ENCODE results near the gene AOC1. TPM values are rescaled to one million over a fixed set of nuclear protein-coding genes. Genes with fewer than 3 reads are reported as not detected.
"Not testable (repeated sequence)": the region's sequence is repeated elsewhere in the genome, so short reads cannot be mapped to it uniquely, and the experiment has no call there.

The AOC1 gene
- polyA plus RNA-seq, 12 donors: 0.13 to 19.9 (median 0.39) TPM; not detected in 4

GRCh38 chr7:150896562-150897209, 44.4 kb downstream of the AOC1 start:
- no peak for DNase-seq

GRCh38 chr7:150897502-150898474, 45.5 kb downstream of the AOC1 start:
- no peak for DNase-seq

- DNase-seq: peak; percentile 72
These were observed 46.2 kb downstream of the AOC1 start for GRCh38 chr7:150898475-150899011.

GRCh38 chr7:150900675-150901074, 48.4 kb downstream of the AOC1 start:
- DNase-seq: no peak

GRCh38 chr7:150901160-150902035, 49.1 kb downstream of the AOC1 start:
- no peak for DNase-seq

GRCh38 chr7:150902078-150903033, 50.0 kb downstream of the AOC1 start:
- no peak for DNase-seq

- DNase-seq: no peak
These were observed 51.3 kb downstream of the AOC1 start for GRCh38 chr7:150903606-150904005.

- no peak for DNase-seq
These were observed 51.9 kb downstream of the AOC1 start for GRCh38 chr7:150904011-150904909.

- DNase-seq: no peak
These were observed 55.9 kb downstream of the AOC1 start for GRCh38 chr7:150908173-150908572.

GRCh38 chr7:150909200-150909995, 57.1 kb downstream of the AOC1 start:
- no peak for DNase-seq

DNA sequence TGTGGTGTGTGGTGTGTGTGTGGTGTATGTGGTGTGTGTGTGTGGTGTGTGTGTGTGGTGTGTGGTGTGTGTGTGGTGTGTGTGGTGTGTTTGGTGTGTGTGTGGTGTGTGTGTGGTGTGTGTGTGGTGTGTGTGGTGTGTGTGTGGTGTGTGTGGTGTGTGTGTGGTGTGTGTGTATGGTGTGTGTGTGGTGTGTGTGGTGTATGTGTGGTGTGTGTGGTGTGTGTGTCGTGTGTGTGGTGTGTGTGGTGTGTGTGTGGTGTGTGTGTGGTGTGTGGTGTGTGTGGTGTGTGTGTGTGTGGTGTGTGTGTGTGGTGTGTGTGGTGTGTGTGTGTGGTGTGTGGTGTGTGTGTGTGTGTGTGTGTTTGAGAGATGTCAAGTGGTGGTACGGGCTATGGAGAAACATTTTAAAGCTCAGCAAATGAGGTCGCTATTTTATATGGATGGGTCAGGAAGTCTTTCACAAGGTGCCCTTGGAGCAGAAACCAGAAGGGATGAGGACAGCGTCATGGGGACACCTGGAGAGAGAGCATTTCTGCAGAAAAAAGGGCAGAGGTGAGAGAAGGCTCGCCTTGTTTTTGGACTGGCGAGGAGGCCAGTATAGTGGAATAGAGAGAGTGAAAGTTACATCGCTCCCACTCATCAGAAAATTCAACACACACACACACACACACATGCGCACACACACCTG, 58.1 kb downstream of the AOC1 start:
- DNase-seq: not testable (repeated sequence)

GRCh38 chr7:150910996-150911422, 58.7 kb downstream of the AOC1 start:
- DNase-seq: no peak

Other genes starting within 250 kb of the AOC1 start
- gene GIMAP6, start 220.1 kb upstream of the AOC1 start, polyA plus RNA-seq (ENCODE audit: insufficient read length in 12 of 12): 10 to 100 TPM in 11 of 12 donors, not detected in 1; 13.9 to 18.3 (median 15.3) TPM
- gene GIMAP2, start 166.8 kb upstream of the AOC1 start, polyA plus RNA-seq (ENCODE audit: insufficient read length in 12 of 12): 1 to 10 TPM in 10 of 12 donors, not detected in 2; 3.6 to 8.3 (median 6.2) TPM
- gene GIMAP1, start 135.9 kb upstream of the AOC1 start, polyA plus RNA-seq (ENCODE audit: insufficient read length in 12 of 12): 1 to 10 TPM in 11 of 12 donors, not detected in 1; 2.0 to 3.6 (median 2.5) TPM
- 10 to 100 TPM in 1 of 12 donors, 1 to 10 TPM in 10, not detected in 1; 5.4 to 10.7 (median 7.7) TPM for gene GIMAP5, start 115.1 kb upstream of the AOC1 start, polyA plus RNA-seq (ENCODE audit: insufficient read length in 12 of 12)
- gene TMEM176B, start 52.2 kb upstream of the AOC1 start, polyA plus RNA-seq (ENCODE audit: insufficient read length in 12 of 12): 10 to 100 TPM in 10 of 12 donors, 1 to 10 TPM in 1, not detected in 1; 7.9 to 35.3 (median 16.0) TPM
- gene TMEM176A, start 51.7 kb upstream of the AOC1 start, polyA plus RNA-seq (ENCODE audit: insufficient read length in 12 of 12): 10 to 100 TPM in 9 of 12 donors, 1 to 10 TPM in 2, not detected in 1; 8.3 to 27.0 (median 12.8) TPM
- gene KCNH2, start 125.8 kb downstream of the AOC1 start, polyA plus RNA-seq (ENCODE audit: insufficient read length in 12 of 12): 10 to 100 TPM in 10 of 12 donors, 1 to 10 TPM in 1, not detected in 1; 9.1 to 28.0 (median 14.8) TPM
- gene NOS3, start 138.5 kb downstream of the AOC1 start, polyA plus RNA-seq (ENCODE audit: insufficient read length in 12 of 12): 10 to 100 TPM in 1 of 12 donors, 1 to 10 TPM in 10, not detected in 1; 4.3 to 15.7 (median 6.2) TPM
- 1 to 10 TPM in 3 of 12 donors, under 1 TPM in 7, not detected in 2; 0.51 to 2.3 (median 0.89) TPM for gene ATG9B, start 172.0 kb downstream of the AOC1 start, polyA plus RNA-seq (ENCODE audit: insufficient read length in 12 of 12)
- 10 to 100 TPM in 11 of 12 donors, not detected in 1; 12.2 to 33.6 (median 18.1) TPM for gene ABCB8, start 175.9 kb downstream of the AOC1 start, polyA plus RNA-seq (ENCODE audit: insufficient read length in 12 of 12)
- 1 to 10 TPM in 10 of 12 donors, not detected in 2; 1.5 to 7.7 (median 4.1) TPM for gene ASIC3, start 196.0 kb downstream of the AOC1 start, polyA plus RNA-seq (ENCODE audit: insufficient read length in 12 of 12)
- 10 to 100 TPM in 1 of 12 donors, 1 to 10 TPM in 9, not detected in 2; 7.7 to 12.7 (median 8.8) TPM for gene CDK5, start 205.4 kb downstream of the AOC1 start, polyA plus RNA-seq (ENCODE audit: insufficient read length in 12 of 12)
- 100 to 1,000 TPM in 1 of 12 donors, 10 to 100 TPM in 10, not detected in 1; 43.4 to 124 (median 52.7) TPM for gene SLC4A2, start 207.1 kb downstream of the AOC1 start, polyA plus RNA-seq (ENCODE audit: insufficient read length in 12 of 12)
- gene FASTK, start 228.3 kb downstream of the AOC1 start, polyA plus RNA-seq (ENCODE audit: insufficient read length in 12 of 12): 100 to 1,000 TPM in 1 of 12 donors, 10 to 100 TPM in 10, not detected in 1; 52.7 to 146 (median 55.3) TPM
- gene TMUB1, start 231.0 kb downstream of the AOC1 start, polyA plus RNA-seq (ENCODE audit: insufficient read length in 12 of 12): 10 to 100 TPM in 11 of 12 donors, not detected in 1; 21.5 to 49.2 (median 26.8) TPM
- 10 to 100 TPM in 11 of 12 donors, not detected in 1; 62.4 to 86.8 (median 70.9) TPM for gene AGAP3, start 234.0 kb downstream of the AOC1 start, polyA plus RNA-seq (ENCODE audit: insufficient read length in 12 of 12)